Stimulated activated CD8-positive, alpha-beta memory T cell treated with anti-CD3 and anti-CD28 coated beads, Interleukin-7, amount 100 ng/mL, for 1 hour (primary cell): ENCODE data around the gene HIVEP3.
"Not testable (repeated sequence)": the region's sequence is repeated elsewhere in the genome, so short reads cannot be mapped to it uniquely, and the experiment has no call there.

Experiments
- DNase-seq, 2 donors: peaks; one replicate each; pipeline ENCODE4 v3.0.0-alpha.2; 2020; ENCODE audit warnings: low read depth in 2 of 2

Gene HIVEP3

GRCh38 chr1:41921271-41921670 is 2.5 kb upstream of the HIVEP3 start:
- not testable (repeated sequence) for DNase-seq

- no peak for DNase-seq
Measured at GRCh38 chr1:41920658-41921057, 1.9 kb upstream of the HIVEP3 start.

- DNase-seq, result peak; percentile 48 to 54
Measured at GRCh38 chr1:41919764-41920397, 1.2 kb upstream of the HIVEP3 start.

GRCh38 chr1:41919131-41919530 is 409 bp upstream of the HIVEP3 start:
- no peak for DNase-seq

GRCh38 chr1:41917835-41918449 is 780 bp downstream of the HIVEP3 start:
- DNase-seq, result no peak

- no peak for DNase-seq
Measured at GRCh38 chr1:41917076-41917475, 1.6 kb downstream of the HIVEP3 start.

GRCh38 chr1:41915786-41916571 is 2.7 kb downstream of the HIVEP3 start:
- no peak for DNase-seq

- DNase-seq, result no peak
Measured at GRCh38 chr1:41914516-41914915, 4.2 kb downstream of the HIVEP3 start.

GRCh38 chr1:41913014-41913413 is 5.7 kb downstream of the HIVEP3 start:
- no peak for DNase-seq

GRCh38 chr1:41908288-41908895 is 10.3 kb downstream of the HIVEP3 start:
- no peak for DNase-seq

- DNase-seq, result no peak
Measured at GRCh38 chr1:41907446-41907845, 11.3 kb downstream of the HIVEP3 start.

- DNase-seq, result no peak
Measured at GRCh38 chr1:41906943-41907342, 11.8 kb downstream of the HIVEP3 start.

- DNase-seq, result no peak
Measured at GRCh38 chr1:41905093-41905675, 13.5 kb downstream of the HIVEP3 start.

- no peak for DNase-seq
Measured at GRCh38 chr1:41902664-41903063, 16.1 kb downstream of the HIVEP3 start.

GRCh38 chr1:41902159-41902577 is 16.6 kb downstream of the HIVEP3 start:
- DNase-seq, result no peak

GRCh38 chr1:41901551-41901950 is 17.2 kb downstream of the HIVEP3 start:
- no peak for DNase-seq

GRCh38 chr1:41900603-41901444 is 17.9 kb downstream of the HIVEP3 start:
- no peak for DNase-seq

GRCh38 chr1:41898191-41898713 is 20.5 kb downstream of the HIVEP3 start:
- peak in 1 of 2 donors; percentile 36 for DNase-seq

GRCh38 chr1:41895552-41895951 is 23.2 kb downstream of the HIVEP3 start:
- DNase-seq, result no peak

GRCh38 chr1:41894808-41895483 is 23.8 kb downstream of the HIVEP3 start:
- DNase-seq, result no peak
